Dermis blood vessel endothelial cell (primary cell): ENCODE data around the gene EMID1. TPM values are rescaled to one million over a fixed set of nuclear protein-coding genes. Genes with fewer than 3 reads are reported as not detected.
A peak's percentile ranks its signal among the peaks of the same experiment; 100 is the strongest.

Experiments
- DNase-seq: peaks from one replicate; pipeline ENCODE4 v3.0.0; 2010
- total RNA-seq: library from RNA; depleted of rRNA; stranded (reverse); fragments of >200 nt; gene quantifications from 2 replicates; pipeline ENCODE4 v1.2.3, GENCODE V29; 2014

EMID1 gene
- 2.9 and 6.1 TPM in 2 replicates for total RNA-seq

GRCh38 chr22:29205594-29206371 lies at the start of gene EMID1:
Gene EMID1 (plus strand): TSS chr22:29205896. CDS start chr22:29206039, 143 bp downstream.
- peak; percentile 49 for DNase-seq

GRCh38 chr22:29155966-29156365 lies 49.7 kb upstream of the EMID1 start:
- DNase-seq: no peak

- peak; percentile 7 for DNase-seq
Measured at GRCh38 chr22:29156507-29156906, 49.2 kb upstream of the EMID1 start.

GRCh38 chr22:29157759-29158535 lies 47.7 kb upstream of the EMID1 start:
- DNase-seq: no peak

GRCh38 chr22:29158546-29158945 lies 47.1 kb upstream of the EMID1 start:
- DNase-seq: no peak

- DNase-seq: no peak
Measured at GRCh38 chr22:29163808-29164207, 41.9 kb upstream of the EMID1 start.

- no peak for DNase-seq
Measured at GRCh38 chr22:29165321-29166060, 40.2 kb upstream of the EMID1 start.

- no peak for DNase-seq
Measured at GRCh38 chr22:29166180-29166579, 39.5 kb upstream of the EMID1 start.

GRCh38 chr22:29167032-29167911 lies 38.4 kb upstream of the EMID1 start:
- DNase-seq: no peak

- DNase-seq: no peak
Measured at GRCh38 chr22:29171721-29172120, 34.0 kb upstream of the EMID1 start.

GRCh38 chr22:29172216-29172615 lies 33.5 kb upstream of the EMID1 start:
- DNase-seq: no peak

GRCh38 chr22:29175312-29175835 lies 30.3 kb upstream of the EMID1 start:
- DNase-seq: no peak

GRCh38 chr22:29183971-29184848 lies 21.5 kb upstream of the EMID1 start:
- no peak for DNase-seq

- DNase-seq: no peak
Measured at GRCh38 chr22:29184849-29185490, 20.7 kb upstream of the EMID1 start.

- DNase-seq: no peak
Measured at GRCh38 chr22:29186302-29186701, 19.4 kb upstream of the EMID1 start.

GRCh38 chr22:29187831-29188230 lies 17.9 kb upstream of the EMID1 start:
- no peak for DNase-seq

- DNase-seq: no peak
Measured at GRCh38 chr22:29190051-29190450, 15.6 kb upstream of the EMID1 start.

- DNase-seq: no peak
Measured at GRCh38 chr22:29190918-29191317, 14.8 kb upstream of the EMID1 start.

- no peak for DNase-seq
Measured at GRCh38 chr22:29193021-29193420, 12.7 kb upstream of the EMID1 start.

GRCh38 chr22:29194184-29194583 lies 11.5 kb upstream of the EMID1 start:
- DNase-seq: no peak
